GM12892 (cell line): ENCODE results near the gene MYO19.

ENCODE experiments used
- POLR2A ChIP-seq: IDR thresholded peaks from 2 replicates; pipeline ENCODE4 v1.6.1; 2011; ENCODE audit warnings: low read depth, low read length, control low read depth
- POLR2AphosphoS5 ChIP-seq: IDR thresholded peaks from 2 replicates; pipeline ENCODE4 v1.6.1; 2011; ENCODE audit warnings: low read depth, low read length, control low read depth

GRCh38 chr17:36463916-36464764, 70.5 kb downstream of the MYO19 start:
- TF ChIP-seq POLR2A (no peak), POLR2AphosphoS5 (no peak)
